Activated naive CD8-positive, alpha-beta T cell treated with anti-CD3 and anti-CD28 coated beads, Interleukin-2, amount 10 ng/mL, durations not matched to agents 7 days and 5 days (primary cell): ENCODE measurements around the gene JARID2. TPM values are rescaled to one million over a fixed set of nuclear protein-coding genes. Genes with fewer than 3 reads are reported as not detected.
"Not testable (repeated sequence)": the region's sequence is repeated elsewhere in the genome, so short reads cannot be mapped to it uniquely, and the experiment has no call there.

Source experiments
- ATAC-seq: fragments of 150-1000 bp; cut with Tn5 transposase; one replicate; pipeline ENCODE4 v1.10.0; 2021; ENCODE audit warnings: low read depth, moderate library complexity
- POLR2A ChIA-PET: fragments of 350-600 bp; sonication (Branson Sonifier 250); formaldehyde crosslinking; loops from one replicate; lab custom pipeline; 2021; ENCODE audit warnings: antibody characterized with exemption; lab: Charles Lee
- DNase-seq: peaks from one replicate; pipeline ENCODE4 v3.0.0; 2021
- H3K27ac Mint-ChIP-seq: one replicate; pipeline ENCODE4 v1.8.0; 2022; ENCODE audit warnings: mild to moderate bottlenecking, mixed read lengths
- H3K27me3 Mint-ChIP-seq: one replicate; pipeline ENCODE4 v1.8.0; 2022; ENCODE audit warnings: mild to moderate bottlenecking, moderate library complexity, mixed read lengths
- H3K36me3 Mint-ChIP-seq: one replicate; pipeline ENCODE4 v1.8.0; 2021; ENCODE audit warnings: mild to moderate bottlenecking, mixed read lengths
- H3K4me1 Mint-ChIP-seq: one replicate; pipeline ENCODE4 v1.8.0; 2021; ENCODE audit warnings: mixed read lengths
- H3K4me3 Mint-ChIP-seq: one replicate; pipeline ENCODE4 v1.8.0; 2022; ENCODE audit warnings: mild to moderate bottlenecking, moderate library complexity, mixed read lengths
- H3K9me3 Mint-ChIP-seq: one replicate; pipeline ENCODE4 v1.8.0; 2021; ENCODE audit warnings: mixed read lengths
- total RNA-seq, 2 experiments: library from RNA; stranded (reverse); gene quantifications; one replicate each; pipeline ENCODE4 v1.2.3, GENCODE V29; 2021

The JARID2 gene
- total RNA-seq, 2 experiments from 2014 or later = 30.0 to 31.5 TPM

DNA sequence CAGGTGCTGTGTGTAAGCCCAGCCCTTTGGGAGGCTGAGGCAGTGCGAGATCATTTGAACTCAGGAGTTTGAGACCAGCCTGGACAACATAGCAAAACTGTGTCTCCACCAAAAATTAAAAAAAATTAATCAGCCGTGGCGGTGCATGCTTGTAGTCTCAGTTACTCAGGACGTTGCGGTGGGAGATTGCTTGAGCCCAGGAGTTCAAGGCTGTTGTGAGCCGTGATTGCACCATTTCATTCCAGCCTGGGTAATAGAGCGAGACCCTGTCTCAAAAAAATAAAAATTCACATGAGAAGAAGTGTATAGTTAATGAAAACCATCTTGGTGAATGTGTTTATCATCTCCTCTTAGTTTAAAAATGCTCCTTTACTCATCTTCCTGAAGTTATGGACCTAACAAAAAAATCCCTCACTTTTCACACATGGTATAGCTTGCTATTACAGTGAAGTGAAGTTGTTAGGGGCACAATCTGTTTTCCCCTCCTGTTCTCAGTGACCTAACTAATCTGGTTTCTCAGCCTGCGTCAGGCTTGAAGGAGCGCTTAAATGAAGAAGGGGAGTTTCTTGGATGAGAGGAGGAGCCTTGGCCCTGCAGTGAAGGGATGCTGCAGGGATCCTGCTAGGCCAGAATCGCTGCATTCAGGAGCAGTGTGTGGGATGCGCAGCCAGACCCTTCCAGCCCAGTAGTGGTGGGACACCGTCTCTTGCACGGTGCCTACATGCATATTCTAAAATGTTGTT, 45.3 kb downstream of the JARID2 start:
- no peaks in the 10 kb centered on the region for H3K27me3 Mint-ChIP-seq
- peaks cover 60% of the 10 kb centered on the region for H3K4me1 Mint-ChIP-seq
- peak overlapping the region; percentile 61 for H3K27ac Mint-ChIP-seq
- H3K36me3 Mint-ChIP-seq = peaks cover 40% of the 10 kb centered on the region
- H3K4me3 Mint-ChIP-seq = no peak overlapping the region
- H3K9me3 Mint-ChIP-seq = no peaks in the 10 kb centered on the region
- DNase-seq = no peak
- ATAC-seq = no peak
- POLR2A ChIA-PET = interaction anchor here (4.1 kb wide), 1 partner anchor 42 kb away, joined by 15 read pairs; no protein-coding TSS in a partner anchor

DNA sequence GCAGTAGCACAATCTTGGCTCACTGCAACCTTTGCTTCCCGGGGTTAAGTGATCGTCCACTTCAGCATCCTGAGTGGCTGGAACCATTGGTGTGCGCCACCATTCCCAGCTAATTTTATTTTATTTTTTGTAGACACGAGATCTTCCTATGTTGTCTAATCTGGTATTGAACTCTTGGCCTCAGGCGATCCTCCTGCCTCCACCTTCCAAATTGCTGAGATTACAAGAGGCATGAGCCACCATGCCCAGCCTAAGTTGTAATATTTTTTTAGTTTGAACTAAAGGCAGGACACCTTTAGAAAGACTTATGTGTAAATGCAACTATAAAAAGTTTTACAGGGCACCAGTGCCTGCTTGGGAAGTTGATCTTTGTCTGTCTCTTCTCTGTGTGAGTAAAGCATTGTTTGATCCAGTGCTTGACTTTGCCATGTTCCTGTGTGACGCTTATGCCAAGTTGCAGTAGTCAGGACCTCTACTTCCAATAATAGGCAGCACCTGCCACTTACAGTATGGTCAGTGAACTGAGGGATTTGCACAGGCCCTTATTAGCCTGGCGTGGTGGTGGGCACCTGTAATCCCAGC, 46.9 kb downstream of the JARID2 start:
- H3K4me1 Mint-ChIP-seq = peaks cover 69% of the 10 kb centered on the region
- no peaks in the 10 kb centered on the region for H3K27me3 Mint-ChIP-seq
- no peak for ATAC-seq
- no peak overlapping the region for H3K4me3 Mint-ChIP-seq
- POLR2A ChIA-PET = no interaction called here
- peak overlapping the region; percentile 42 for H3K27ac Mint-ChIP-seq
- H3K9me3 Mint-ChIP-seq = no peaks in the 10 kb centered on the region
- no peak for DNase-seq
- H3K36me3 Mint-ChIP-seq = peaks cover 36% of the 10 kb centered on the region

DNA sequence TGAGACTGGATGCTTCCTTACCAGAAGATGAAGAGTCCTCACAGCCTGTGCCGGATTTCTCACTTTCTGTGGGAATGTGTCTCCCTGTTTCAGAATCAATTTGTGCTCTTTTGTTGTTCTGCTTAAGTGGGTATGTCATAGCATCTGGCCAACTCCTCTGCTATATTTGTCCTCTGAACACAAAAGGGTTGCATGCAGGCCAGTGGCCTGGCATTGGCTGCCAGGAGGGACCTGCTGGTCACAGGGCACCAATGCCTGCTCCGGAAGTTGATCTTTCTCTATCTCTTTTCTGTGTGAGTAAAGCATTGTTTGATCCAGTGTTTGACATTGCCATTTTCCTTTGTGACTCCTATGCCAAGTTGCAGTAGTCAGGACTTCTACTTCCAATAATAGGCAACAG, 47.8 kb downstream of the JARID2 start:
- Mint-ChIP-seq H3K4me1 (peaks cover 69% of the 10 kb centered on the region), H3K27ac (peak overlapping the region; percentile 68), H3K27me3 (no peaks in the 10 kb centered on the region), H3K9me3 (no peaks in the 10 kb centered on the region), H3K4me3 (no peak overlapping the region), H3K36me3 (peaks cover 31% of the 10 kb centered on the region)
- no peak for ATAC-seq
- DNase-seq = no peak
- POLR2A ChIA-PET = no interaction called here

DNA sequence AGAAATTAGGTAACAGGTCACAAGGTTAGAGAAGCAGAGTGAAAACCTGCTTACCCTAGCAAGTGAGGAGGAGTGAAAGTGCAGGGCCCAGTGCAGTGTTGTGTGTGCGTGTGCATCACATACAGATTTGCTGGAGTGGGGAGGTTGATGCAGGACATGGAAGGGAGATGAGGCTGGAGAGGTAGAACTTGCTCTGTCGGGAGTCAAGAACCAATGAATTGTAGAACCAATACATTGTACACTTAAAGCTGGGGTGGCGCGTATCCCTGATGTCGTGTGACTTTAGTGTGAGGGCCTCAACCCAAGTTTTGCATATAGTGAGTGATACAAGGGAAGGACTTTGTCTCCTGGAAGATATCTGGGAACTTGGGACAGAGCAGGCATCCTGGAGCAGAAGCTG, 48.6 kb downstream of the JARID2 start:
- H3K27me3 Mint-ChIP-seq = no peaks in the 10 kb centered on the region
- no peaks in the 10 kb centered on the region for H3K9me3 Mint-ChIP-seq
- DNase-seq (no peak), ATAC-seq (no peak)
- peaks cover 27% of the 10 kb centered on the region for H3K36me3 Mint-ChIP-seq
- peaks cover 73% of the 10 kb centered on the region for H3K4me1 Mint-ChIP-seq
- peak overlapping the region; percentile 68 for H3K27ac Mint-ChIP-seq
- POLR2A ChIA-PET = no interaction called here
- peak overlapping the region; percentile 7 for H3K4me3 Mint-ChIP-seq

DNA sequence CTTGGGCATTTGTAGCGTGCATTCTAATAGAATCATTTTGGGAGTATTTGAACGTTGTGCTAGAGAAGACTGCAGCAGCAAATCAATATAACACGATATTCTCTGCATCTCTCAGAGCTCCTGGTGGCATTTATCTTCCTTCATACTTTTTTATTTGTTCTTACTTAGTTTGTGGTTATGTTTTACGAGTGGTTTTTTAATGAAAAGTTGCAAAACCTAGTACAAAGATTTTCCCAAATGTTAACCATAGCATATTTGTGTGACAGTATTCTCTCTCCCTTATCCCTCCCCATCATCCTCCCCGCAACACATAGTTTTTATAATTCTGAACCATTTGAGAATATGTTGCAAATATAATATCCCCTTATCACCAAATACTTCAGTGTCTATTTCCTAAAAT, 50.4 kb downstream of the JARID2 start:
- peak overlapping the region; percentile 88 for H3K27ac Mint-ChIP-seq
- no peaks in the 10 kb centered on the region for H3K9me3 Mint-ChIP-seq
- no peaks in the 10 kb centered on the region for H3K27me3 Mint-ChIP-seq
- POLR2A ChIA-PET = interaction anchor here (1.9 kb wide), 1 partner anchor 47 kb away, joined by 11 read pairs; no protein-coding TSS in a partner anchor
- ATAC-seq (no peak), DNase-seq (no peak)
- H3K36me3 Mint-ChIP-seq = peaks cover 21% of the 10 kb centered on the region
- peaks cover 77% of the 10 kb centered on the region for H3K4me1 Mint-ChIP-seq
- H3K4me3 Mint-ChIP-seq = peak overlapping the region; percentile 75

DNA sequence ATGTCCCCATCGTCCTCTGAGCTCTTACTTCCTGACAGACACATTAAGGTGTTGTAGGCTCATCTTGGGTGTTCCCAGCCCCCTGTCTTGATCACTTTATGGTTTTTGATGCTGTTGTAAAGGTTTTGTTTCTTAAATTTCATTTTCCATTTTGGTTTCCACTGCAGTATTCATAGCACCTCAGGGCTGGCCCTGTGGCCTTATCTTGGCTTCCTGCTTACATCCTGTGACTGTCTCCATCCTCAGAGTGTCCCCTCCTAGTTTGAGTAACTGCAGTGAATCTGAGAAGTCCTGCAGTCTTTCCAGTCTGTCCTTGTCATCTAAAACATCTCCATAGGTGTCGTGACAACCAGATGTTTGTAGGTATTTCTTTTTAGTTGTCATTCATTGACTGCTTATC, 50.9 kb downstream of the JARID2 start:
- POLR2A ChIA-PET = interaction anchor here (1.0 to 1.9 kb wide), 2 partner anchors 48 to 49 kb away, joined by 4 to 11 read pairs; no protein-coding TSS in a partner anchor
- ATAC-seq (peak; percentile 69), DNase-seq (no peak)
- Mint-ChIP-seq H3K4me1 (peaks cover 77% of the 10 kb centered on the region), H3K36me3 (peaks cover 19% of the 10 kb centered on the region), H3K9me3 (no peaks in the 10 kb centered on the region), H3K27ac (peak overlapping the region; percentile 88), H3K4me3 (peak overlapping the region; percentile 75), H3K27me3 (no peaks in the 10 kb centered on the region)

DNA sequence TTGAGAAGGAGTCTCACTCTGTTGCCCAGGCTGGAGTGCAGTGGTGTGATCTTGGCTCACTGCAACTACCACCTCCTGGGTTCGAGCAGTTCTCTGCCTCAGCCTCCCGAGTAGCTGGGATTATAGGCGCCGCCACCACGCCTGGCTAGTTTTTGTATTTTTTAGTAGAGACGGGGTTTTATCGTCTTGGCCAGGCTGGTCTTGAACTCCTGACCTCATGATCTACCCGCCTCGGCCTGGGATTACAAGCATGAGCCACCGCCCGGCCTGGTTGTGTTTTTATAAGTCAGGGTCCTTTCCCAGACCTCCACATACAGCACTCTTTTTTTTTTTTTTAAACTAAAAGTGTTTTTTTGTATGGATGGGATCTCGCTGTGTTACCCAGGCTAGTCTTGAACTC, 51.3 kb downstream of the JARID2 start:
- Mint-ChIP-seq H3K36me3 (peaks cover 19% of the 10 kb centered on the region), H3K4me1 (peaks cover 78% of the 10 kb centered on the region), H3K27ac (peak overlapping the region; percentile 88)
- not testable (repeated sequence) for DNase-seq, H3K9me3 Mint-ChIP-seq, H3K27me3 Mint-ChIP-seq, ATAC-seq, H3K4me3 Mint-ChIP-seq
- POLR2A ChIA-PET = interaction anchor here (0.7 to 1.9 kb wide), 3 partner anchors 48 to 896 kb away, joined by 3 to 11 read pairs (median 4); no protein-coding TSS in a partner anchor

DNA sequence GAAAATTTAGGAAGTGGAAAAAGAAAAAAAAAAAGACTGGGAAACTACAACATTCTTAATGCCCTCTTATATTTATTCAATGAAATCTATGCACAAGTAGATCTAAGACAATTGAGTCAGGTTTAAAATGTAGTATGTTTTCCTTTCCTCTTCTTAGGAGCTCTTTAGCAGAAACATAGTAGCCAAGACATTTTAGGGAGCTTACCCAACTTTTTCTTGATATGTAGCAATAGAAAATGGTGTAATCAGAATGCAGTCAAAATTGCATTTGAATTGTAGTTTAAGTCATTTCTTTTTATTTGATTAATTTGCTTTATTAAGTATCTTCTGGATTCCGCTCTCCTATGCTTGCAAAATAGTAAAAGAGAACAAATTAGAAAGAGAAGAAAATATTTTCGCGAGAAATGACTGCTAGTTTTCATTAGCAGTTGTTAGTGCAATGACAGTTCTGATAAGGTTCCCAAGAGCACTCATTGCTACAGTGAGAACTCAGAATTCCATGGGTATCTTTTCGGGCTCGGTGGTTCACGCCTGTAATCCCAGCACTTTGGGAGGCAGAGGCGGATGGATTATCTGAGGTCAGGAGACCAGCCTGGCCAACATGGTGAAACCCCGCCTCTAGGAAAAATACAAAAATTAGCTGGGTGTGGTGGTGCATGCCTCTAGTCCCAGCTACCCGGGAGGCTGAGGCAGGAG, 52.2 kb downstream of the JARID2 start:
- Mint-ChIP-seq H3K36me3 (peaks cover 14% of the 10 kb centered on the region), H3K9me3 (no peaks in the 10 kb centered on the region), H3K4me1 (peaks cover 74% of the 10 kb centered on the region), H3K27me3 (no peaks in the 10 kb centered on the region), H3K27ac (peak overlapping the region; percentile 88), H3K4me3 (peak overlapping the region; percentile 2)
- ATAC-seq (no peak), DNase-seq (no peak)
- POLR2A ChIA-PET = interaction anchor here (0.7 to 1.9 kb wide), 3 partner anchors 28 to 896 kb away, joined by 3 to 11 read pairs (median 4); no protein-coding TSS in a partner anchor

DNA sequence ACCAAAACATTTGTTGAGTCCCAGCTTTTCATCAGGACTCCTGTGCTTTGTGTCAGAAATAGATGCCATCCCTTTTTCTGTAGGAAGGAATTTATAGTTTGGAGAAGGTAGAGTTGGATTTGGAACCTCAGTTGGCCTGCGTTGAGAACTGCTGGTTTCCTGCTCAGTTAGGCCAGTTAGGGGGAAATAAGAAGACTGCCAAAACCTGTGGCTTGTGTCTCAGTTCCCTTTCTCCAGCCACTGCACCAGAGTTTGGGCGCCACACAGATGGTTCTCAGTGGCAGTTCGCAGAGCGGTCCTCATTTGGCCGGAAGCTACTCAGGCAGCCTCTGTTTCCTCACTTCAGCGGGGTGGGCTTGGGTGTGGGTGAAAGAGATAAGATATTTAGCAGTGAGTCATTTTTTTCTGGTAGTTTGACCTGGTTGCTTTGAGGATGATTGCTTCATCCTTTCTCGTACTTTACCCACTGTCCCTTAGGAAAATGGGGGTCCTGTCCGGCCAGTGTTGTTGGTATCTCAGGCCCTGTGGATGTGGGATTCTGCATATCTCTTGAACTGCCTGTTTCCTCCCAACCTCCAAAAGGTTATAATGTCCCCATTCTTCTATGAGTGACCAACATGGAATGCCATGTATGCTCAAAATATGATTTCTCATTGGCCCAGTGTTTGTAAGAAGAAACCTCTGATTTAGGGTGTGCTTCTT, 53.7 kb downstream of the JARID2 start:
- peak overlapping the region; percentile 63 for H3K4me3 Mint-ChIP-seq
- ATAC-seq = peak; percentile 72

DNA sequence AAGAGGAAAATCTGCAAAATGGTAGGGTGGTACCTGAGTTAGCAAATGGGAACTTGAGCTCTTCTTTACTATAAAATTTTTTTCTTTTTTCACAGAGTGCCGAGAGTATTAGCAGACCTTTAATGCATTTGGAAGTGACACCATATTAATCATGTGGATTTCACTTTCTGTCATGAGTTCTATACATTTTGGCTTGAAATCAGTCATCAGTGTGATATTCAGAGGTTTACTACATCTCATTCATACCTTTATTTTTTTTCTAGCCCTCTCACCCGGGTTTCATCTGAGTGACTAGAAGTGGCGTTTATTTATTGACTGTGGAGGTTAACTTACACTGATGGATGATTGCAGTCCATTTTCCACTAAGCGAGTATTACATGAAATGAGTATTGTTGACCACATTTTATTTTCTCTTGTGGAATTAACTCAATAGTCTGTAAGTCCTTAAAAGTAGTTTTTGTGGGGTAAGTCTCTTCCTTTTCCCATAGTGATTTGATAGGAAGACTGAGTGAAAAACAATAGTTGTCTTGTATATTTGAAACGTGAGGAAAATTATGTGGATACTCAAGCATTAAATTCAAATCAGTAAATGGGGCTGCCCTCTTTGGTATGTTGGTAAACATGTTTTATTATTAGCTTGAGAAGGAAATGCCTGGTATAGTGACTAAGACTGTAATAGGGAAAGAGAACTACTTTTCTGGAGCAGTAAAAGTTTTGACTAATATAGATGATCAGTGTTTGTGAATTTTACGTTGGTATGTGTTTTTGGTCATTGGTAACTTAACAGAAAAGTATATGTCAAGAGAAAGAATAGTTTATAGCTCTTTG, 55.5 kb downstream of the JARID2 start:
- POLR2A ChIA-PET = interaction anchor here (1.4 to 4.2 kb wide), 2 partner anchors 15 to 52 kb away, joined by 3 to 26 read pairs; no protein-coding TSS in a partner anchor
- H3K27me3 Mint-ChIP-seq = no peaks in the 10 kb centered on the region

More for the DNA sequence above, 53.7 kb downstream of the JARID2 start:
- Mint-ChIP-seq H3K4me1 (peaks cover 69% of the 10 kb centered on the region), H3K27ac (peak overlapping the region; percentile 91), H3K36me3 (peaks cover 4% of the 10 kb centered on the region), H3K27me3 (no peaks in the 10 kb centered on the region), H3K9me3 (no peaks in the 10 kb centered on the region)
- POLR2A ChIA-PET = interaction anchor here (0.6 to 4.2 kb wide), 6 partner anchors 20 to 121 kb away, joined by 3 to 26 read pairs (median 4); no protein-coding TSS in a partner anchor
- DNase-seq = peak; percentile 66

DNA sequence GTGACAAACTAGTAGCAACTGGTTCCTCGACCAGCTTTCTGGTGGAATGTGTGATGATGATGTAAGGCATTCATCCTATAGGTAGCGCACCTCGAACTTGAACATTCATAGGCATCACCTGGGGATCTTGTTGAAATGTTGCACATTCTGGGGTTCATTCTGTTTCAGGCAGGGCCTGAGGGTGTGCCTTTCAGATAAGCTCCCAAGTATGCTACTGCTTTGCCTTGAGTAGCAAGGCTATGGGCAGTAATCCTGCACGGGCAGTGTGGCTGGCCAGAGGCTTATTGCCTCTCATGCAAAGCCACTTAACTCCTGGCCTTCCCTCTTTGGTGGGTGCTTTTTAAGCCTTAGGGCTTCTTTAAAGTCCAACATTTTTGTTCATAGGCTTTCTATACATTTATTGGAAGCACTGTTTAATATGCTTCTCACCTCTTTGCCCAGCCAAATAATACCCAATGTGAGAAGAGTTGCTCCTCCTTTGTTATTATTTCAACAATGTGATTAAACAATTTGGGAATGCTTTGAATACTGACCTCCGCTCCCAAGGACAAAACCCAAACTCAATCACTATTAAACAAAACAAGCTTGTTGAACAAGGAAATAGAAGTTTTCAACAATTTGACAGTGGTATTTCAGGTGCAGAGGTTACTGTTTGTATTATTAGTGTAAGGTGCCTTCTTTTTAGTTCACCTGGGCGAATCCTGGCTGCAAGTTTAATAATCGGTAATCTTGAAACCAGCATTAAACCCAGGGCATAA, 57.5 kb downstream of the JARID2 start:
- Mint-ChIP-seq H3K36me3 (peaks cover 3% of the 10 kb centered on the region), H3K9me3 (no peaks in the 10 kb centered on the region), H3K27ac (peak overlapping the region; percentile 7), H3K4me3 (no peak overlapping the region), H3K4me1 (peaks cover 69% of the 10 kb centered on the region), H3K27me3 (no peaks in the 10 kb centered on the region)
- DNase-seq (no peak), ATAC-seq (no peak)
- POLR2A ChIA-PET = interaction anchor here (1.5 kb wide), 1 partner anchor 132 kb away, joined by 4 read pairs; no protein-coding TSS in a partner anchor

More for the DNA sequence above, 55.5 kb downstream of the JARID2 start:
- H3K36me3 Mint-ChIP-seq = peaks cover 3% of the 10 kb centered on the region
- peaks cover 73% of the 10 kb centered on the region for H3K4me1 Mint-ChIP-seq
- no peaks in the 10 kb centered on the region for H3K9me3 Mint-ChIP-seq
- peak overlapping the region; percentile 63 for H3K4me3 Mint-ChIP-seq
- H3K27ac Mint-ChIP-seq = peak overlapping the region; percentile 91
- ATAC-seq (no peak), DNase-seq (no peak)
